ENCODE results near the gene ANKRD13A. TPM values are rescaled to one million over a fixed set of nuclear protein-coding genes. Genes with fewer than 3 reads are reported as not detected.

The ANKRD13A gene
- total and polyA plus RNA-seq, 2 donors (not counting 1 experiment from before 2014, with no cell fraction given) = 150 to 185 TPM

- Histone ChIP-seq H4K20me1 (ENCODE audit: control insufficient read depth, insufficient read depth, low read length, poor library complexity, severe bottlenecking) (peaks cover 19% of the 10 kb centered on the region), H3K36me3 (replicated peaks in 1 of 2; ENCODE audit: control extremely low read depth in 1 of 2, control insufficient read depth in 1 of 2, extremely low read depth in 1 of 2, insufficient read depth in 2 of 2, low read length in 1 of 2) (peaks cover 6 to 13% of the 10 kb centered on the region in 2 experiments), H3K79me2 (ENCODE audit: control insufficient read depth, insufficient read depth, low read length) (peaks cover 97% of the 10 kb centered on the region), H3K4me3 (ENCODE audit: control extremely low read depth in 1 of 5, extremely low read depth in 1 of 5, insufficient read depth in 1 of 5, low read depth in 2 of 5, low read length in 4 of 5) (peak overlapping the region in 3 of 5 experiments; percentile 7 to 40 (median 11)), H3K4me1 (ENCODE audit: control insufficient read depth in 2 of 2, insufficient read depth in 2 of 2, low read length in 2 of 2) (peaks cover 57 to 83% of the 10 kb centered on the region in 2 donors), H2AFZ (ENCODE audit: insufficient read depth, low read depth, low read length, poor library complexity, severe bottlenecking) (no peak overlapping the region), H3K9me3 (ENCODE audit: control extremely low read depth in 1 of 3, control insufficient read depth in 2 of 3, insufficient read depth in 1 of 3, low read length in 2 of 3) (peaks cover 0 to 1% (median 0%) of the 10 kb centered on the region in 3 donors), H3K27me3 (replicated peaks in 1 of 4; ENCODE audit: control extremely low read depth in 1 of 4, control insufficient read depth in 3 of 4, insufficient read depth in 4 of 4, low read length in 3 of 4) (no peaks in the 10 kb centered on the region), H3K4me2 (replicated peaks; ENCODE audit: low read depth, low read length, poor library complexity, severe bottlenecking) (peak overlapping the region; percentile 64), H3K9ac (ENCODE audit: low read length) (peak overlapping the region; percentile 44), H3K27ac (ENCODE audit: low read length in 2 of 2) (peak overlapping the region; percentile 73 to 81)
- Mint-ChIP-seq H3K4me3 (peak overlapping the region; percentile 80), H3K27me3 (no peaks in the 10 kb centered on the region), H3K4me1 (peaks cover 76% of the 10 kb centered on the region), H3K27ac (peak overlapping the region; percentile 83), H3K9me3 (ENCODE audit: insufficient read depth) (no peaks in the 10 kb centered on the region)
- DNase-seq (peak; percentile 53), ATAC-seq (ENCODE audit: low read depth) (peak; percentile 65)
- CTCF ChIA-PET = interaction anchor here (1.3 to 6.8 kb wide), 2 partner anchors 7 to 9 kb away, joined by 3 to 46 read pairs; partner anchors contain the start of gene GIT2
- no CpG with 5 or more reads among the region's 7 CpGs for WGBS (ENCODE audit: insufficient coverage)
- TF ChIP-seq EZH2 (IDR thresholded peaks at IDR 0.05; ENCODE audit: borderline replicate concordance, insufficient read depth, low read depth, low read length, poor library complexity, severe bottlenecking) (no peak), CTCF (IDR thresholded peaks at IDR 0.05) (no peak)
- POLR2A ChIA-PET = interaction anchor here (2.0 kb wide), 1 partner anchor 11 kb away, joined by 11 read pairs; no protein-coding TSS in a partner anchor
- intact Hi-C loops (cut with micrococcal nuclease) = no loop called here
Observed at GRCh38 chr12:110005319-110005973, 6.2 kb downstream of the ANKRD13A start.

- H3K4me3 Mint-ChIP-seq = peak overlapping the region; percentile 47
- H3K27me3 ChIP-seq (replicated peaks in 1 of 4; ENCODE audit: control extremely low read depth in 1 of 4, control insufficient read depth in 3 of 4, insufficient read depth in 4 of 4, low read length in 3 of 4) = no peaks in the 10 kb centered on the region
- TF ChIP-seq EZH2 (IDR thresholded peaks at IDR 0.05; ENCODE audit: borderline replicate concordance, insufficient read depth, low read depth, low read length, poor library complexity, severe bottlenecking) = no peak
- no peak for TF ChIP-seq CTCF (IDR thresholded peaks at IDR 0.05)
- CTCF ChIA-PET = no interaction called here
- H3K4me3 ChIP-seq (ENCODE audit: control extremely low read depth in 1 of 5, extremely low read depth in 1 of 5, insufficient read depth in 1 of 5, low read depth in 2 of 5, low read length in 4 of 5) = no peak overlapping the region
- no CpG with 5 or more reads among the region's 4 CpGs for WGBS (ENCODE audit: insufficient coverage)
- peak overlapping the region; percentile 73 to 81 for H3K27ac ChIP-seq (ENCODE audit: low read length in 2 of 2)
- peaks cover 0 to 1% (median 0%) of the 10 kb centered on the region in 3 donors for H3K9me3 ChIP-seq (ENCODE audit: control extremely low read depth in 1 of 3, control insufficient read depth in 2 of 3, insufficient read depth in 1 of 3, low read length in 2 of 3)
- peaks cover 97% of the 10 kb centered on the region for H3K79me2 ChIP-seq (ENCODE audit: control insufficient read depth, insufficient read depth, low read length)
- POLR2A ChIA-PET = no interaction called here
- no peak for DNase-seq
- H3K9me3 Mint-ChIP-seq (ENCODE audit: insufficient read depth) = no peaks in the 10 kb centered on the region
- H3K27me3 Mint-ChIP-seq = no peaks in the 10 kb centered on the region
- no peak overlapping the region for H3K4me2 ChIP-seq (replicated peaks; ENCODE audit: low read depth, low read length, poor library complexity, severe bottlenecking)
- peaks cover 16% of the 10 kb centered on the region for H4K20me1 ChIP-seq (ENCODE audit: control insufficient read depth, insufficient read depth, low read length, poor library complexity, severe bottlenecking)
- H3K4me1 Mint-ChIP-seq = peaks cover 77% of the 10 kb centered on the region
- intact Hi-C loops (cut with micrococcal nuclease) = no loop called here
- H3K36me3 ChIP-seq (replicated peaks in 1 of 2; ENCODE audit: control extremely low read depth in 1 of 2, control insufficient read depth in 1 of 2, extremely low read depth in 1 of 2, insufficient read depth in 2 of 2, low read length in 1 of 2) = peaks cover 6 to 13% of the 10 kb centered on the region in 2 experiments
- H3K27ac Mint-ChIP-seq = peak overlapping the region; percentile 83
- H3K9ac ChIP-seq (ENCODE audit: low read length) = no peak overlapping the region
- ATAC-seq (ENCODE audit: low read depth) = no peak
- no peak overlapping the region for H2AFZ ChIP-seq (ENCODE audit: insufficient read depth, low read depth, low read length, poor library complexity, severe bottlenecking)
- peaks cover 60 to 83% of the 10 kb centered on the region in 2 donors for H3K4me1 ChIP-seq (ENCODE audit: control insufficient read depth in 2 of 2, insufficient read depth in 2 of 2, low read length in 2 of 2)
Observed at GRCh38 chr12:110006115-110006514, 6.9 kb downstream of the ANKRD13A start.
